MM.1S (cell line): ENCODE data around the gene MCTP2.

Source experiments
- EZH2 ChIP-seq: fragments of 300-600 bp; sonication (generic); optimal IDR thresholded peaks from 2 replicates; pipeline ENCODE3; 2017; ENCODE audit warnings: low read depth, mild to moderate bottlenecking, antibody characterized with exemption, low read length, mixed read lengths
- EZH2phosphoT487 ChIP-seq: fragments of 300-600 bp; sonication (generic); IDR thresholded peaks from 2 replicates; pipeline ENCODE4 v1.6.1; 2018; ENCODE audit warnings: antibody characterized with exemption, low read length
- TF ChIP-seq, protein P1 (sequence below): fragments of 300-600 bp; sonication (generic); IDR thresholded peaks from 2 replicates; pipeline ENCODE4 v1.5.1; 2016; ENCODE audit warnings: antibody characterized with exemption, low read length, mixed read lengths

DNA sequence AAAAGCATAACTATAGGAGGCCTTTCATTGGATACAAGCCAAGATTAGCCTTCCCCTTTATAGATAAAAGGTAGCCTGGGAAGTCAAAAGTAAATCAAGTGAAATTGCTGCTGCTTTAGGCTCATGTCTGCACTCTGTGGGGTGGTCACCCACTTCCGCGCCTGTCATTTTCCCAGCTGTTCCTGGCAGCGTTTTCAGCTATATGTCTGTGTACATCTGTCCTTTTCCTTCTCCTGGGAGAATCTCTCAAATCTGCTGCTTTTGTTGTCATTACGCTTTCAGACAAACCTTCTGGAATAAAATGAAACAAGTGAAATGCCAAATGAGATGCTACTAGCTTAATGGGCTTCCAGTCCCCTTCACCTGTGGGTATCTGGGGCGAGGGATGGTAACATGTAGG is 211.8 kb downstream of the MCTP2 start:
- TF ChIP-seq, protein P1, sequence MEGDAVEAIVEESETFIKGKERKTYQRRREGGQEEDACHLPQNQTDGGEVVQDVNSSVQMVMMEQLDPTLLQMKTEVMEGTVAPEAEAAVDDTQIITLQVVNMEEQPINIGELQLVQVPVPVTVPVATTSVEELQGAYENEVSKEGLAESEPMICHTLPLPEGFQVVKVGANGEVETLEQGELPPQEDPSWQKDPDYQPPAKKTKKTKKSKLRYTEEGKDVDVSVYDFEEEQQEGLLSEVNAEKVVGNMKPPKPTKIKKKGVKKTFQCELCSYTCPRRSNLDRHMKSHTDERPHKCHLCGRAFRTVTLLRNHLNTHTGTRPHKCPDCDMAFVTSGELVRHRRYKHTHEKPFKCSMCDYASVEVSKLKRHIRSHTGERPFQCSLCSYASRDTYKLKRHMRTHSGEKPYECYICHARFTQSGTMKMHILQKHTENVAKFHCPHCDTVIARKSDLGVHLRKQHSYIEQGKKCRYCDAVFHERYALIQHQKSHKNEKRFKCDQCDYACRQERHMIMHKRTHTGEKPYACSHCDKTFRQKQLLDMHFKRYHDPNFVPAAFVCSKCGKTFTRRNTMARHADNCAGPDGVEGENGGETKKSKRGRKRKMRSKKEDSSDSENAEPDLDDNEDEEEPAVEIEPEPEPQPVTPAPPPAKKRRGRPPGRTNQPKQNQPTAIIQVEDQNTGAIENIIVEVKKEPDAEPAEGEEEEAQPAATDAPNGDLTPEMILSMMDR = no peak
- TF ChIP-seq EZH2 = no peak
- no peak for TF ChIP-seq EZH2phosphoT487
